GM10248 (cell line): Measurements from ENCODE around the gene FHIT.
"Not testable (repeated sequence)": the region's sequence is repeated elsewhere in the genome, so short reads cannot be mapped to it uniquely, and the experiment has no call there.

Source experiments
- CTCF ChIA-PET: fragments of 300-600 bp; sonication (Branson Sonifier 250); formaldehyde crosslinking; extraction: SDS; loops from one replicate; lab custom pipeline; 2021; ENCODE audit warnings: antibody characterized with exemption; lab: Yijun Ruan, JAX
- POLR2A ChIA-PET: fragments of 350-650 bp; sonication (Branson Sonifier 250); formaldehyde crosslinking; extraction: SDS; loops from one replicate; lab custom pipeline; 2020; ENCODE audit warnings: antibody characterized with exemption; lab: Yijun Ruan, JAX
- DNase-seq: peaks from one replicate; pipeline ENCODE4 v3.0.0; 2012; ENCODE audit errors: extremely low spot score
- CTCF ChIP-seq: IDR thresholded peaks from 2 replicates; pipeline ENCODE4 v1.5.1; 2012; ENCODE audit warnings: mild to moderate bottlenecking, low read depth; ENCODE audit errors: extremely low read depth, missing control alignments, control extremely low read depth

Gene FHIT

GRCh38 chr3:61223451-61223850 lies 27.8 kb downstream of the FHIT start:
- DNase-seq, result no peak
- no peak for TF ChIP-seq CTCF
- ChIA-PET POLR2A (no interaction called here), CTCF (interaction anchor here (0.8 to 2.4 kb wide), 3 partner anchors 13 to 32 kb away, joined by 3 to 12 read pairs (median 3); no protein-coding TSS in a partner anchor)

DNA sequence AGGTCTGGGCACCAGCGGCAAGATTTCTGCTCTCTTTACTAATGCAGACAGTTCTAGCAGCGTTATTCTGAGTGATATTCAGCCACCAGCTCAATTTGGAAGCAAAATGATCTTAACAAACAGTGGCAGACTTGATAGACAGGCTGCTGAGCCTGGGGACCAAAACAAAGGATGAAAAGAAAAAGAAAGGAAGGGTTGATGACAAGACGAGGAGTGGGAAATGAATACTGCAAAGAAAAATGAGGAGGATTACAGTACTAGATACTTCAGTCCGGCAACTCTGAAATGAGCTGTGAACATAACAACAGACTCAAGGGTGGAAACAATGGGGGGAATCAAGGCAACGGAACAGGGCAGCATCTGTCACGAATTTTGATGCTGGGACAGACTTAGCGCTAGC lies 28.8 kb downstream of the FHIT start:
- DNase-seq, result no peak
- CTCF ChIA-PET, result interaction anchor here (1.3 to 2.4 kb wide), 2 partner anchors 14 to 23 kb away, joined by 3 to 12 read pairs; no protein-coding TSS in a partner anchor
- TF ChIP-seq CTCF, result no peak
- POLR2A ChIA-PET, result no interaction called here

DNA sequence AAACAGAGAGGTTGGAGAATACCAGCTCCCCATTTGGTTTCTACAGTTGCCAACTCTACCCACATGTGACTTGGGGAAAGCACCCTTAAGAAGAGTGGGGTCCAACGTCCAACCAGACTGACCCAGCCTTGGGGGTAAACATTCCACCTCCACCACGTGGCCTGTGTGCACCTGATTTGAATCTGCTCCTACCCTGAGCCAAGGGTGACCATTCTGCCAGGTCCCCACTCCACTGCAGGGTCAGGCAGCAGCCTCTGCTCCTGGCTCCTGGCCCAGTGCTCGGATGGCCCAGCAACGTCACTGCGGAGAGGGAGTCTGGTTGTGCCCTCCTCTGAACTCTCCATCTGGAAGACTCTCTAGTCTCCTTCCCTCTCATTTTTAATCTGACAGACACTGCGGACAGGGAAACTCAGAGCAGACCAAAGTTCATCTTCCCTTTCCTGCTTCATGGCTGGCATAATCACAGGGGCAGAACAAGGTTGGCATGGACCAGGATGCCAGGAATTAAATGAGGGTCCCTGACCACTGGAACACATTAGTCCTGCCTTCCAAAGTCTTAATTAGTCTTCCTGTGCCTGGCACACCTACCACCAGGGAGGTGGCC lies 29.4 kb downstream of the FHIT start:
- TF ChIP-seq CTCF, result no peak
- CTCF ChIA-PET, result interaction anchor here (1.3 kb wide), 1 partner anchor 24 kb away, joined by 3 read pairs; no protein-coding TSS in a partner anchor
- DNase-seq, result no peak
- POLR2A ChIA-PET, result no interaction called here

- TF ChIP-seq CTCF, result no peak
- ChIA-PET POLR2A (no interaction called here), CTCF (interaction anchor here (1.1 kb wide), 1 partner anchor 10 kb away, joined by 4 read pairs; no protein-coding TSS in a partner anchor)
- DNase-seq, result no peak
These were observed 32.7 kb downstream of the FHIT start for GRCh38 chr3:61218504-61218903.

- DNase-seq, POLR2A ChIA-PET, CTCF ChIA-PET: not testable (repeated sequence)
These were observed 35.1 kb downstream of the FHIT start for GRCh38 chr3:61216171-61216570.

- CTCF ChIA-PET, result interaction anchor here (1.0 to 1.2 kb wide), 2 partner anchors 17 to 22 kb away, joined by 3 read pairs; no protein-coding TSS in a partner anchor
These were observed 49.2 kb downstream of the FHIT start for GRCh38 chr3:61202086-61202485.

More at GRCh38 chr3:61202086-61202485, 49.2 kb downstream of the FHIT start:
- POLR2A ChIA-PET, result no interaction called here
- no peak for TF ChIP-seq CTCF
- DNase-seq, result no peak
